SK-N-MC (cell line): ENCODE measurements around the gene CXCL17.

Experiments
- DNase-seq: peaks from one replicate; pipeline ENCODE4 v3.0.0-alpha.2; 2011; ENCODE audit warnings: low read depth, low spot score
- H3K27ac ChIP-seq: fragments of 200-600 bp; sonication (generic); 2 replicates; pipeline ENCODE4 v1.5.1; 2016; ENCODE audit warnings: mixed run types
- H3K36me3 ChIP-seq: fragments of 200-600 bp; sonication (generic); 2 replicates; pipeline ENCODE4 v1.6.1; 2017; ENCODE audit warnings: antibody characterized with exemption, low read length, mixed read lengths; ENCODE audit not compliant: insufficient read depth
- H3K4me3 ChIP-seq: fragments of 200-600 bp; sonication (generic); 2 replicates; pipeline ENCODE4 v1.5.1; 2016
- H3K9ac ChIP-seq: fragments of 200-600 bp; sonication (generic); 2 replicates; pipeline ENCODE4 v1.8.0; 2017; ENCODE audit warnings: mixed run types, mixed read lengths; ENCODE audit not compliant: insufficient read length
- H3K9me3 ChIP-seq: fragments of 200-600 bp; sonication (generic); 2 replicates; pipeline ENCODE4 v1.6.1; 2017; ENCODE audit warnings: low read depth, mild to moderate bottlenecking, antibody characterized with exemption, low read length, moderate library complexity, mixed read lengths
- EZH2 ChIP-seq: fragments of 200-600 bp; sonication (generic); IDR thresholded peaks from one replicate; pipeline ENCODE4 v1.6.1; 2017; ENCODE audit warnings: antibody characterized with exemption
- FOXP2 ChIP-seq: optimal IDR thresholded peaks from 2 replicates; pipeline ENCODE3; 2011; ENCODE audit warnings: mild to moderate bottlenecking, moderate library complexity; ENCODE audit not compliant: insufficient read depth; ENCODE audit errors: extremely low read length, control extremely low read depth
- POLR2AphosphoS5 ChIP-seq: IDR thresholded peaks from 2 replicates; pipeline ENCODE4 v1.6.1; 2012; ENCODE audit warnings: mild to moderate bottlenecking, low read depth, low read length, borderline replicate concordance

The CXCL17 gene

DNA sequence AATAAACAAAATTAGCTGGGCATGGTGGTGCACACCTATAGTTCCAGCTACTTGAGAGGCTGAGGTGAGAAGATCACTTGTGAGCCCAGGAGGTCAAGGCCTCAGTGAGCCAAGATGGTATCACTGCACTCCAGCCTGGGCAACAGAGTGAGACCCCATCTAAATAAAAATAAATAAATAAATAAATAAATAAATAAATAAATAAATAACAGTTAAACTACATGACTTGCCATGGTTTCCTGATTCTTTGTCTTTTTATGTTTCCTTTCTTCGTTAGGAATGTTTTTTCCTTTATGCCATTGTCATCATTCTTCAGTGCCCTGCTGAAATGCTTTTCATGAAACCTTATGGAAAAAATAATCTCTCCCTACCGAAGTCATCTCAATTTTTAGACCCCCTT is 35.2 kb upstream of the CXCL17 start:
- Histone ChIP-seq H3K9ac (no peak overlapping the region), H3K36me3 (no peaks in the 10 kb centered on the region), H3K27ac (no peak overlapping the region), H3K4me3 (no peak overlapping the region), H3K9me3 (no peaks in the 10 kb centered on the region)
- TF ChIP-seq FOXP2 = no peak
- no peak for TF ChIP-seq POLR2AphosphoS5
- no peak for TF ChIP-seq EZH2
- DNase-seq = no peak

DNA sequence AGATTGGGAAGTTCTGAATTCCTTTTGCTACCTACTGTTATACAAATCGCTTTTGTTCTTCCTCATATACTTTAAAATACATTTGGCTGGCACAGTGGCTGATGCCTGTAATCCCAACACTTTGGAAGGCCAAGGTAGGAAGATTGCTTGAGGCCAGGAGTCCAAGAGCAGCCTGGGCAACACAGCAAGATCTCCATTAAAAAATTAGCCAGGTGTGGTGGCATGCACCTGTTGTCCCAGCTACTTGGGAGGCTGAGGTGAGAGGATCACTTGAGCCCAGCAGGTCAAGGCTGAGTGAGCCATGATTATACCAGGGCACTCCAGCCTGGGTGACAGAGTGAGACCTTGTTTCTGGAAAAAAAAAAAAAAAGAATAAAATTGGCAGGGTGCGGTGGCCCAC is 34.4 kb upstream of the CXCL17 start:
- H3K27ac ChIP-seq = no peak overlapping the region
- no peak for DNase-seq
- TF ChIP-seq EZH2 = no peak
- no peak for TF ChIP-seq POLR2AphosphoS5
- no peak for TF ChIP-seq FOXP2
- H3K4me3 ChIP-seq = no peak overlapping the region
- no peaks in the 10 kb centered on the region for H3K36me3 ChIP-seq
- no peak overlapping the region for H3K9ac ChIP-seq
- H3K9me3 ChIP-seq = no peaks in the 10 kb centered on the region

DNA sequence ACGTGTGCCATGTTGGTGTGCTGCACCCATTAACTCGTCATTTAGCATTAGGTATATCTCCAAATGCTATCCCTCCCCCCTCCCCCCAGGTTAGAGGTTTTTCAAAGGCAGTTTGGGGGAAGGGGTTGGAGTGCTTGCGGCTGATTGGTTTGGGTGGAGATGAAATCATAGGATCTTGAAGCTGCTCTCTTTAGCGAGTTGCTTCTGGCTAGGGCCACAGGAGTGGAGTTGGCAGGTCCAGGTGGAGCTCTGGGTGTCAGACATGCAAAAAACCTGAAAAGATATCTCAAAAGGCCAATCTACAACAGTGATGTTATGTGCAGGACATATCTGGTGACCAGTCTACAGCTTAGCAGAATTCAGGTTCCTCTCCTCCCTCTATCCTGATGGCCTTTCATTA is 32.6 kb upstream of the CXCL17 start:
- H3K9me3 ChIP-seq = no peaks in the 10 kb centered on the region
- H3K27ac ChIP-seq = no peak overlapping the region
- H3K36me3 ChIP-seq = no peaks in the 10 kb centered on the region
- no peak overlapping the region for H3K9ac ChIP-seq
- no peak overlapping the region for H3K4me3 ChIP-seq
- TF ChIP-seq POLR2AphosphoS5 = no peak
- TF ChIP-seq EZH2 = no peak
- no peak for TF ChIP-seq FOXP2
- no peak for DNase-seq

DNA sequence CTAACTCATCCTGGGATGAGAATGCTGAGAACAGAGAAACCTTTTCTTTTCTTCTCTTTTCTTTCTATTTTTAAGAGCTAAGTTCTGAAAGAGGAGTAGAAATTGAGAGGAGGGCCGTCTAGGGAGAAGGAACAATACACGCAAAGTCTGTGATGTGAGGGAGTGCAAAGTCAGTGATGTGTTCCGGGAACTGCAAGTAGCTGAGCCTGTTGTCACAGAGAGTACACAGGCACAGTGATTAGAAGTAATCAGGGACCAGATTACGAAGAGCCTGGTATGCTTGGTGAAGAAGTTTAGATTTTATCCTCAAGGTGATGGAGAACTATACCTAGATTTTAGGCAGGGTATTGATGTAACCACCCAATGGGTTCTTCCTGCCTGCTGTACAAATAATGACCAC is 32.0 kb upstream of the CXCL17 start:
- Histone ChIP-seq H3K9ac (no peak overlapping the region), H3K4me3 (no peak overlapping the region), H3K36me3 (no peaks in the 10 kb centered on the region), H3K9me3 (no peaks in the 10 kb centered on the region), H3K27ac (no peak overlapping the region)
- TF ChIP-seq POLR2AphosphoS5 (no peak), EZH2 (no peak), FOXP2 (no peak)
- DNase-seq = no peak

DNA sequence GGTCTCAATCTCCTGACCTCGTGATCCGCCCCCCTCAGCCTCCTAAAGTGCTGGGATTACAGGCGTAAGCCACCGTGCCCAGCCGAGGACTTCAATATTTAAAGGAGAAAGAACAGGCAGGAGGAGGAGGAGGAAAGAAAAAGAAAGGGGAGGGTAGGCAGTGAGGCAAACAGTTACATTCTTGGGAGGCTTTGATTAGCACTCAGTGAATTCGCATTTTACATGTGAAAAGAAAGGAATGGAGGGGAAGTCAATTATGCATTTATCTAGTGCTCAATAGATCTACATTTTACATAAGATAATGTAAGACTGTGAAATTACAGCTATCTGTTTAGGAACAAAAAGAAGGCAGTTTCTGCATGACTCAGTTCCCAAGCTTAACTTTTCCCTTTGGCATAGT is 30.9 kb upstream of the CXCL17 start:
- Histone ChIP-seq H3K9me3 (no peaks in the 10 kb centered on the region), H3K36me3 (no peaks in the 10 kb centered on the region), H3K9ac (no peak overlapping the region), H3K4me3 (no peak overlapping the region), H3K27ac (no peak overlapping the region)
- no peak for TF ChIP-seq EZH2
- TF ChIP-seq FOXP2 = no peak
- no peak for TF ChIP-seq POLR2AphosphoS5
- no peak for DNase-seq

DNA sequence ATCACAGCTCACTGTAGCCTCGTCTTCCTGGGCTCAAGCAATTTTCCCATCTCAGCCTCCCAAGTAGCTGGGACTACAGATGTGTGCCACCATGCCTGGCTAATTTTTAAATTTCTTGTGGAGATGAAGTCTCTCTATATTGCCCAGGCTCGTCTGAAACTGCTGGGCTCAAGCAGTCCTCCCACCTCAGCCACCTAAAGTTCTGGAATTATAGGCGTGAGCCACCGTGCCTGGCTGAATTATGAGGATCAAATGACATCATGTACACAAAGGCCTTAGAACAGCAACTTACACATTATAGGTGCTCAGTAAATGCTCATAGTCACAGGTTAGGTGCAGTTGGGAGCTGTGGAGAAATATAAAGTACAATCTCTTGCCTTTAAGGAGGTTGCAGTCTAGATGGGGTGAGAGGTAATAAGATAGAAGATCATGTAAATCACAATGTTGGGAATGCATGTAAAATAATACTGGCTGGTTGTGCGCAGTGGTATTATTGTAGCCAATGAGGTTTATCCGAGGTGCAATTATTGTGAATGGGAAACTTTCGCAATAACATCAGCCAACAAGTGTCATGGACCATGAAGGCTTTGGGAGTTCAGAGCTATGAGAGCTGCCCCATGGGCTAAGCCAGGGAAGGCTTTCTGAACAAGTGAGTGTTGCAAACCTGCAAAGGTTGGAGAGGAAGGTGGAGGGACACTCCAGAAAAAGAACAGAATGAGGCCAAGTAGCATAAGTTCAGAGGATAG is 29.8 kb upstream of the CXCL17 start:
- Histone ChIP-seq H3K4me3 (no peak overlapping the region), H3K36me3 (no peaks in the 10 kb centered on the region), H3K27ac (no peak overlapping the region), H3K9ac (no peak overlapping the region), H3K9me3 (no peaks in the 10 kb centered on the region)
- TF ChIP-seq EZH2 (no peak), FOXP2 (no peak)
- no peak for DNase-seq

DNA sequence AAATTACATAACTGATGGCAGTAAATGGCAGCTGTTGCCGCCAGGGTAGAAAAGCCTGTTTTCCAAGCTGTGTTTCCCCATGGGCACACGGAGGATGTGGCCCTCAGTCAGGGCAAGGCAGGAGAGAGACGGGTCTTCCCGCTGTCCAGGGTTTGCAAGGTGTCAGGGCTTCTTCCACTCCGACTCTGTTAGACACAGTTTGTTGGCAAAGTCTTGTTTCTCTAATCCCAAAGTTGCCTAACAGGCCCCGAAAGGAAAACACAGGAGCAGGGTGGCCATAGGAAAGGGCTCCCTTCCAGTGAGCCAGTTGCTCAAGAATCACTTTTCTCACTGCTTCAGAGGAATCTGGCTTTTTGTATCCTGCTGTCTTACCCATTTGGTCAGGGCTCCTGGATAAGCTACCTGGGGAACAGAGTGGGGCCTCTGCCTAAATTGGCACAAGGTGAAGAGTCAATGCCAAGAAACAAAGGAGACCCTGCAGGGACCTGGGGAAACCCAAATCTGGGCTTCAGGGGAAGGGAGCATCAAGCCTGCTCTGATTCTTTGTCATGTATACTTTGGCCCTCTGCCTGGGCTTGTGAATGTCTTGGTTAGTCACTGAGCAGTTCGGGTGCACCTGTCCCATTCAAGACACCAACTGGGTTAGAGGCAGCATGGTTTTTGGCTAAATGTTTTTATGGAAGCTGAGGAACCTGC is 29.0 kb upstream of the CXCL17 start:
- Histone ChIP-seq H3K9ac (no peak overlapping the region), H3K27ac (no peak overlapping the region)
- DNase-seq = no peak

DNA sequence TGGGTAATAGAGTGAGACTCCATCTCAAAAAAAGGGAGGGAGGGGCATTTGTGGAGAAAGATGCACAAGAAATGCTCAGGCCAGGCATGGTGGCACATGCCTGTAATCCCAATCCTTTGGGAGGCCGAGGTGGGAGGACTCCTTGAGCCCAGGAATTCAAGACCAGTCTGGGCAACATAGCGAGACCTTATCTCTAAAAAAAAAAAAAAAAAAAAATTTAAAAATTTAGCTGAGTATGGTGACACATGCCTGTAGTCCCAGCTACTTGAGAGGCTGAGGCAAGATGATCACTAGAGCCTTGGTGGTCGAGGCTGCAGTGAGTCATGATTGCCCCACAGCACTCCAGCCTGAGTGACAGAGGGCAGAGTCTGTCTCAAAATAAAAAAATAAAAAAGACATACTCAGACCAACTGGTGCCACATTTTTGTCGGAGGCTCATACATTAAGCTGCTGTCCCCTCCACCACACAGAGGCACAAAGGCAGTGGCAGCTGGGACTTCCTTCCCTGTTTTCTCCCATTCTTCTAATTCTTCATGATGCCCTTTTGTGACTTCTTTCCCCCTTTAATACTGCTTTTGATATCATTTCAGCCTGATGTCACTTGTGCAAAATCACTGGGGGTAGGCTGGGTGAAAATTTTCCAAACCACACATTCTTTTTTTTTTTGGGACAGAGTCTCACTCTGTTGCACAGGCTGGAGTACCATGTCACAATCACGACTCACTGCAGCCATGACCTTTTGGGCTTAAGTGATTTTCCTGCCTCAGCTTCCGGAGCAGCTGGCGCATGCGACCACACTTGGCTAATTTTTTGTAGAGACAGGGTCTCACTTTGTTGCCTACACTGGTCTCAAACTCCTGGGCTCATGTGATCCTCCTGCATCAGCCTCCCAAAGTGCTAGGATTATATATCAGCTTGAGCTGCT is 26.8 kb upstream of the CXCL17 start:
- no peaks in the 10 kb centered on the region for H3K9me3 ChIP-seq
- no peak overlapping the region for H3K4me3 ChIP-seq
- TF ChIP-seq FOXP2 = no peak
- TF ChIP-seq EZH2 = no peak
- TF ChIP-seq POLR2AphosphoS5 = no peak
- H3K27ac ChIP-seq = no peak overlapping the region
- no peak overlapping the region for H3K9ac ChIP-seq
- H3K36me3 ChIP-seq = no peaks in the 10 kb centered on the region
- no peak for DNase-seq

More for the DNA sequence above, 29.0 kb upstream of the CXCL17 start:
- Histone ChIP-seq H3K9me3 (no peaks in the 10 kb centered on the region), H3K4me3 (no peak overlapping the region), H3K36me3 (no peaks in the 10 kb centered on the region)
- TF ChIP-seq POLR2AphosphoS5 = no peak
- TF ChIP-seq EZH2 = no peak
- no peak for TF ChIP-seq FOXP2
